Progenitor cell of endocrine pancreas (in vitro differentiated cells): Measurements from ENCODE around the gene EXOC3L4. TPM values are rescaled to one million over a fixed set of nuclear protein-coding genes. Genes with fewer than 3 reads are reported as not detected.
"Not testable (repeated sequence)": the region's sequence is repeated elsewhere in the genome, so short reads cannot be mapped to it uniquely, and the experiment has no call there.

Source experiments
- DNase-seq: peaks from one replicate; pipeline ENCODE4 v3.0.0; 2021; ENCODE audit warnings: low spot score; ENCODE audit not compliant: unreplicated experiment
- H3K27ac Mint-ChIP-seq: 2 replicates; pipeline ENCODE4 v1.8.0; 2021; ENCODE audit warnings: mild to moderate bottlenecking, moderate library complexity, mixed read lengths
- H3K27me3 Mint-ChIP-seq: 2 replicates; pipeline ENCODE4 v1.8.0; 2021; ENCODE audit warnings: mixed read lengths
- H3K36me3 Mint-ChIP-seq: 2 replicates; pipeline ENCODE4 v1.8.0; 2022; ENCODE audit warnings: mixed read lengths; ENCODE audit not compliant: insufficient read depth
- H3K4me1 Mint-ChIP-seq: 2 replicates; pipeline ENCODE4 v1.8.0; 2021; ENCODE audit warnings: low read depth, mixed read lengths
- H3K4me3 Mint-ChIP-seq: 2 replicates; pipeline ENCODE4 v1.8.0; 2021; ENCODE audit warnings: low read depth, mild to moderate bottlenecking, moderate library complexity, mixed read lengths
- H3K9me3 Mint-ChIP-seq: 2 replicates; pipeline ENCODE4 v1.8.0; 2021; ENCODE audit warnings: low read depth, mixed read lengths
- total RNA-seq: library from RNA; stranded (reverse); gene quantifications from 2 replicates; pipeline ENCODE4 v1.2.1, GENCODE V29; 2021
- TF ChIP-seq, protein P1 (sequence below): fragments of 200-600 bp; sonication (generic); IDR thresholded peaks from one replicate; pipeline ENCODE4 v1.5.0; 2021; ENCODE audit warnings: antibody characterized with exemption, mild to moderate bottlenecking; ENCODE audit not compliant: unreplicated experiment

The EXOC3L4 gene
- total RNA-seq, 1 donor from 2014 or later: 30.8 TPM

GRCh38 chr14:103112400-103113243 lies 18.1 kb downstream of the EXOC3L4 start:
- H3K27me3 Mint-ChIP-seq: peaks cover 4% of the 10 kb centered on the region
- H3K27ac Mint-ChIP-seq: no peak overlapping the region
- no peaks in the 10 kb centered on the region for H3K36me3 Mint-ChIP-seq
- no peak overlapping the region for H3K4me3 Mint-ChIP-seq
- peaks cover 8% of the 10 kb centered on the region for H3K4me1 Mint-ChIP-seq
- H3K9me3 Mint-ChIP-seq: no peaks in the 10 kb centered on the region
- TF ChIP-seq, protein P1, sequence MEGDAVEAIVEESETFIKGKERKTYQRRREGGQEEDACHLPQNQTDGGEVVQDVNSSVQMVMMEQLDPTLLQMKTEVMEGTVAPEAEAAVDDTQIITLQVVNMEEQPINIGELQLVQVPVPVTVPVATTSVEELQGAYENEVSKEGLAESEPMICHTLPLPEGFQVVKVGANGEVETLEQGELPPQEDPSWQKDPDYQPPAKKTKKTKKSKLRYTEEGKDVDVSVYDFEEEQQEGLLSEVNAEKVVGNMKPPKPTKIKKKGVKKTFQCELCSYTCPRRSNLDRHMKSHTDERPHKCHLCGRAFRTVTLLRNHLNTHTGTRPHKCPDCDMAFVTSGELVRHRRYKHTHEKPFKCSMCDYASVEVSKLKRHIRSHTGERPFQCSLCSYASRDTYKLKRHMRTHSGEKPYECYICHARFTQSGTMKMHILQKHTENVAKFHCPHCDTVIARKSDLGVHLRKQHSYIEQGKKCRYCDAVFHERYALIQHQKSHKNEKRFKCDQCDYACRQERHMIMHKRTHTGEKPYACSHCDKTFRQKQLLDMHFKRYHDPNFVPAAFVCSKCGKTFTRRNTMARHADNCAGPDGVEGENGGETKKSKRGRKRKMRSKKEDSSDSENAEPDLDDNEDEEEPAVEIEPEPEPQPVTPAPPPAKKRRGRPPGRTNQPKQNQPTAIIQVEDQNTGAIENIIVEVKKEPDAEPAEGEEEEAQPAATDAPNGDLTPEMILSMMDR: no peak
- DNase-seq: no peak

DNA sequence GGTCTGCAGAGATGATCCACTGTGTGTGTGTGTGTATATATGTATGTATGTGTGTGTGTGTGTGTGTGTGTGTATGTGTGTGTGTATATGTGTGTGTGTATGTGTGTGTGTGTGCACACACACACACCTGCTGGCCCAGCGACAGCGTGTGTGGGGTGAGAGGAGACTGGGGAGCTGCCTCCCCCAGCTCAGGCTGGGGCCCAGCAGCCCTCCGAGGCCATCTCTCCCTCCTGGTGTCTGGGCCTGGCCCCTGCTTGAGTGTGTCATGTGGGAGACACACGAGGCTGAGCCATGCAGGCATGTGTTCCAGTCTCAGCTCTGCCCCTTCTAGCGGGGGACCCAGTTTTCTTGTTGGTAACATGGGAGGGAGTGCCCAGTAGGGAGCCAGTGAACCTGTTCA lies 18.8 kb downstream of the EXOC3L4 start:
- no peak overlapping the region for H3K4me3 Mint-ChIP-seq
- H3K27me3 Mint-ChIP-seq: peaks cover 4% of the 10 kb centered on the region
- peaks cover 8% of the 10 kb centered on the region for H3K4me1 Mint-ChIP-seq
- no peak for DNase-seq
- no peaks in the 10 kb centered on the region for H3K36me3 Mint-ChIP-seq
- TF ChIP-seq, protein P1: no peak
- no peak overlapping the region for H3K27ac Mint-ChIP-seq
- no peaks in the 10 kb centered on the region for H3K9me3 Mint-ChIP-seq

DNA sequence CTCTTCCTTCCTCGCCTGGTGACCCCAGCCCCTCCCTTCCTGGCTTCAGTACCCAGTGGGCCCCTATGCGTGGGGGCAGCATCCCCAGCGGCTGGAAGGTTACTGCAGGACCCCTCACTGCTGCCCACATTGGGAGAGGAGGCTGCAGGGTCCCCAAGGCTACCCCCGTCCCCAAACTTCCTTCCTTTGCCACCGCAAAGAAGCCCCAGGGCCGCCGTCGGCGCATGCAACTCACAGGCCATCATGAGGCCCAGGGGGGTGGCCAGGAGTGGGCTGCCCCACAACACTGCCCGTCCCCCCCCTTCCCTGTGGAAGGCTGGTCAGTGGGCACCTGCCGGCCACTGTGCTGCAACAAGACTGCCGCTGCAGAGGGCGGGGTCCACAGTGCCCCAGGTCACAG lies 19.2 kb downstream of the EXOC3L4 start:
- Mint-ChIP-seq H3K27ac (no peak overlapping the region), H3K9me3 (no peaks in the 10 kb centered on the region), H3K4me1 (peaks cover 8% of the 10 kb centered on the region), H3K4me3 (no peak overlapping the region), H3K27me3 (peaks cover 4% of the 10 kb centered on the region), H3K36me3 (no peaks in the 10 kb centered on the region)
- TF ChIP-seq, protein P1: no peak
- DNase-seq: no peak

- not testable (repeated sequence) for H3K36me3 Mint-ChIP-seq, H3K27me3 Mint-ChIP-seq, DNase-seq, H3K27ac Mint-ChIP-seq, H3K4me3 Mint-ChIP-seq, H3K4me1 Mint-ChIP-seq, H3K9me3 Mint-ChIP-seq
These were observed 20.7 kb downstream of the EXOC3L4 start for GRCh38 chr14:103115086-103115679.

DNA sequence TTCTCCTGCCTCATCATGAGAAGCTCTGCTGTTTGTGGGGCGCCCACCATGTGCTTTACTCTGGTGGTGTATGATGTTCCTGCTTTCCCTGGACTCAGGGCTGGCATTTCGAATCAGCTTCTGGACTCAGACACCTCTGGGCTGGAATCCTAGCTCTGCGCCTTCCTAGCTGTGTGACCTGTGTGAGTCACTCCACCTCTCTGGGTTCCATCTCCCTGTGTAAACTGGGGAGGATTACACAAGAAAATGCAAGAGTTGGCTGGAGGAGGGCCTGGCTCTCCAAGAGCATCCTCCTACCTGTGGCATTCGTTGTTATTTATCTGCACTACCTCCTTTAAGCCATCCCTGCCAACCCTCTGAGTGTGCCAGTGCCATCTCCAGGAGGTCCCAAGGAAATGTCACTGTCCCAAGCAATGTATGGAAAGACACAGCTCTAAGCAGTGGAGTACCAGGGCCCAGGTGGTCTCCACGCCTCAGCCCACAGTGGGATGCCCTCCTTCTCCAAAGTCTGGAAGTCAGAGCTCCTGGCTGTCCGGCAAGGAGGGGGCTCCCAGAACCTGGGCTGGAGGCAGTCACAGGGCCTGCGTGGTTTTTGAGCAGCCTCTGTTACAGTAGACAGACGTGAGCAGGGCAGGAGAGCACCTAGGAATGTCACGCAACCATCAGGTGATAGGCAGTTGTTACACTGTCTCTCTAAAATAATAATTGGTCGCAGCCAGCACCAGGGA lies 21.5 kb downstream of the EXOC3L4 start:
- DNase-seq: no peak
- Mint-ChIP-seq H3K27me3 (peaks cover 9% of the 10 kb centered on the region), H3K4me3 (no peak overlapping the region), H3K9me3 (no peaks in the 10 kb centered on the region), H3K4me1 (no peaks in the 10 kb centered on the region), H3K36me3 (no peaks in the 10 kb centered on the region), H3K27ac (no peak overlapping the region)
- TF ChIP-seq, protein P1: no peak
